Astrocyte of the hippocampus (primary cell): ENCODE results near the gene MS4A2.
"Not testable (repeated sequence)": the region's sequence is repeated elsewhere in the genome, so short reads cannot be mapped to it uniquely, and the experiment has no call there.

Source experiments
- DNase-seq: peaks from one replicate; pipeline ENCODE4 v3.0.0; 2011; ENCODE audit warnings: low read depth, low spot score

Gene MS4A2

GRCh38 chr11:60101368-60101767, 12.9 kb downstream of the MS4A2 start:
- DNase-seq, result not testable (repeated sequence)

DNA sequence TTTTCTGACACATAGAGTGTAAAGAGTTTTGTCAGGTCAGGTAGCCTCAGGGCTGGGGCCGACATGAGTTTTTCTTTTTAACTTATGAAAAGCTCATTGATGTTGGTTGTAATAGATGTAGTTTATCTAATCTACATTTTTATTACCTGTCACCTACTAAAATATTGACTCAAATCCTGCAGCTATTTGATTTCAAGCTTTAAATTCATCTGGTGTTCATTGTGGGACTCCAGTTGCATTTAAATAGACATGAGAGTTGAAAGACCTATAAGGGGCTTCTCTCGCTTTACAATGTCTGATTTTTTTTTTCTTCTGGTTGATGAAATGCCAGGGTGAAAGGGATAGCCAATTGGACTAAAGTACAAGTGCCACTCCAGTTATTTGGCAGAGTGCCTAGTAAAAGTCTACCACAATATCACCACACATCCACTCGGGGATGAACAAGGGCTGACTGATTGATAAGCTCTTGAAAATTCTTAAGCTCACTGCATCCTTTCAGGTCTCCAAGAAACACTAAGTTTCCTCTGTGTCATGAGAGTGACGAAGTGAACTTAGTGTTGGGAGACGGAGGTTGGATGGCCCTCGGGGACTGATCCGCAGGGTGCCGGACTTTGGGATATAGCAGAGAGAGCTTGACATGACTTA, 16.1 kb downstream of the MS4A2 start:
- DNase-seq, result not testable (repeated sequence)

- not testable (repeated sequence) for DNase-seq
These were observed 20.2 kb downstream of the MS4A2 start for GRCh38 chr11:60108631-60109030.

GRCh38 chr11:60111793-60112192, 23.3 kb downstream of the MS4A2 start:
- no peak for DNase-seq

DNA sequence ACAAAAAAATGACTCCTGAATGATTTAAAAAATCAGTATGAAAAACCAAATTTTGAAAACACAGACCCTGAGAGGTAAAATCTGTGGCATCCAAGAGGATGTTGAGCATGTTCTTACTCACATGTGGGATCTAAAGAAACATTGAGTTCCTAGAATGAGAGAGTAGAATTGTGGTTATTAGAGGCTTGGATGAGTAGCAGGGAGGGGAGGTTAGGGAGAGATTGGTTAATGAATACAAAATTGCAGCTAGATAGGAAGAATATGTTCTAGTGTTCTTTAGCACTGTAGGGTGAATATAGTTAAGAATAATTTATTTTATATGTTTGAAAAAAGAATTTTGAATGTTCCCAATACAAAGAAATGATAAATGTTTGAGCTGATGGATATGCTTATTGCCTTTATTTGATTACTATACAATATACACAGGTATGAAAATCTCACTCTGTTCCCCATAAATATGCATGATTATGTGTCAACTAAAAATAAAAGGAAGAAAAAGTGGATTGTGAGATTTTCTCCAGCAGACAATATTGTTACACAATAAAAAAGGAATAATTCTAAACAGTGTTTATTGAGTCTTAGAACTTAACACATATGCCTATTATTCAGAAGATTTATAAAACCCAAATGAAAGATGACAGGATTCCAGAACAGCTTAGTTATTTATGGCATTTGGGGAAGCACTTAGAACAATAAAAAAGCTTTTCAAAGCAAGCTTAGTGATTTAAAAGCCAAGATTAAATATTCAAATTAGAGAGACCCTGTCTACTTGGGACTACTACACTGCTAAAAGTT, 28.7 kb downstream of the MS4A2 start:
- DNase-seq, result no peak

GRCh38 chr11:60118338-60118737, 29.9 kb downstream of the MS4A2 start:
- DNase-seq, result no peak

DNA sequence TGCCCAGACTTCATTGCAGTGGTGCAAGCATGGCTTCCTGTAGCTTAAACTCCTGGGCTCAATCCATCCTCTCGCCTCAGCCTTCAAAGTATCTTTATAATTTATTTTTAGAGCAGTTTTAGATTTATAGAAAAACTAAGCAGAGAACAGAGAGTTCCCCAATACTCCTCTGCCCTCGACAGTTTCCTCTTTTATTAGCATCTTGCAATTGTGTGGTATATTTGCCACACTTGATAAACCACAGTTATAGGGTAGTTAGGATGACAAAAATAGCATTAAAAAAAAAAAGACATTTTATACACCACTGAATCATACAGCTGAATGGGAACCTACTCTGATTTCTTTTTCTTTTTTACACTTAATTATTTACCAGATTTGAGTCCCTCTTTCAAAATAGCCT, 31.2 kb downstream of the MS4A2 start:
- no peak for DNase-seq

DNA sequence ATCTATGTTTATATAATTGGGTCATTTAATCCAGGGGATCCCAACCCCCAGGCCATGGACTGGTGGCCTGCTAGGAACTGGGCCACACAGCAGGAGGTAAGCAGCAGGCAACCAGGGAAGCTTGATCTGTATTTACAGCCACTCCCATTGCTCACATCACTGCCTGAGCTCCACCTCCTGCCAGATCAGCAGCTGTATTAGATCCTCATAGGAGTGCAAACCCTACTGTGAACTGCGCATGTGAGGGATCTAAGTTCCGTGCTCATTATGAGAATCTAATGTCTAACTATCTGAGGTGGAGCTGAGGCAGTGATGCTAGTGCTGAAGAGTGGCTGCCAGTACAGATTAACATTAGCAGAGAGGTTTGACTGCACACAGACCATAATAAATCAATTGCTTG, 32.8 kb downstream of the MS4A2 start:
- DNase-seq, result no peak

DNA sequence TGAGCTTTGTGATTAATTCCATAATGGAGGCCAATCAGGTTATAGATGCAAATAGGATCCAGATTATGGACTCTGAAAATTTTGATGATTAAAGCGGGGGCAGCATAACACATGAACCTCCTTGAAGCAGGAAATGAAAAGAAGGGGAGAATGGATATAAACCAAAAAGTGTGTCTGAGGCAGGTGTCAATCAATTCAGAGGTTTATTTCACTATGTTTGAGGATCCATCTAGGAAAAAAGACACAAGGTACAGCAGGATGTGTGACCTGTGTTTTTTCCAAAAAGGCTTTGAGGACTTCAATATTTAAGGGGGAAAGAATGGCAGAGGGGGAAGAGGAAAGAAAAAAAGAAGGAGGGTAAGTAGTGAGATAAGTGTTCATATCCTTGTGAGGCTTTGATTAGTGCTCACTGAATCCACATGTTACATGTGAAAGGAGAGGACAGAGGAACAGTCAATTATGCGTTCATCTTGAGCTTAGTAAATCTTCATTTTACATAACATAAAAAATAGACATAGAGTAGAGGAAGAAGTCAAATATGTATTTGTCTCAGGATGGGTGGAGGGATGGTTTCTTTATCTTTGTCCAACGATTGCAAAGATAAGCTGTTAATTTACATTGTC, 34.1 kb downstream of the MS4A2 start:
- DNase-seq, result no peak

DNA sequence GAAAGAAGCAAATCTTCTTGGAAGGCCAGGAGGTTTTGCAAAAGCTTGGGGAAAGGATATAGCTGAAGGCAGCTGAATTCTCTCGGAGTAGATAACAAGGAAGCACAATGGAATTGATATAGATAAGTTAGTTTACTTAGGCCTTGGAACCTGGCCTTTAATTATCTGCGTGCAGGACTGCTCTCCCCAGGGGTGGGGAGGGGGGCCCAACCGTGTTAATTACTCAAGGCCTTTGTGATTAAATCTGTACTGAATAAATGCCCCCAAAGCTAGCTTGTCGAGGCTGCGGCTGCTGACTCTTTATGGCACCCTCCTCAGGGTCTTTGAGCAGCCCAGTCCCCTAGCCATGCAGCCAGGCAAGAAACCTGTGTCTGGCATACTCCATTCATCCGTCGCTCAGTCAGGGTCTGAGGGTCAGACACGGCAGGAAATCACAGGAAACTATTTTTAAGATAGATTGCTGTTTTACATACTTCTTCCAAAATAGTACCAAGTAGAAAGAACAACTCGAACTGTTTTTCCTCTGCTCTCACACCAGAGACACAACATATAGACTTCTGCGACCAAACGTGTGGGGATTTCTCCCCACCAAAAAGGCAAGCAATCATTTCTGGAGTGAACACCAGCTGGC, 36.5 kb downstream of the MS4A2 start:
- no peak for DNase-seq

DNA sequence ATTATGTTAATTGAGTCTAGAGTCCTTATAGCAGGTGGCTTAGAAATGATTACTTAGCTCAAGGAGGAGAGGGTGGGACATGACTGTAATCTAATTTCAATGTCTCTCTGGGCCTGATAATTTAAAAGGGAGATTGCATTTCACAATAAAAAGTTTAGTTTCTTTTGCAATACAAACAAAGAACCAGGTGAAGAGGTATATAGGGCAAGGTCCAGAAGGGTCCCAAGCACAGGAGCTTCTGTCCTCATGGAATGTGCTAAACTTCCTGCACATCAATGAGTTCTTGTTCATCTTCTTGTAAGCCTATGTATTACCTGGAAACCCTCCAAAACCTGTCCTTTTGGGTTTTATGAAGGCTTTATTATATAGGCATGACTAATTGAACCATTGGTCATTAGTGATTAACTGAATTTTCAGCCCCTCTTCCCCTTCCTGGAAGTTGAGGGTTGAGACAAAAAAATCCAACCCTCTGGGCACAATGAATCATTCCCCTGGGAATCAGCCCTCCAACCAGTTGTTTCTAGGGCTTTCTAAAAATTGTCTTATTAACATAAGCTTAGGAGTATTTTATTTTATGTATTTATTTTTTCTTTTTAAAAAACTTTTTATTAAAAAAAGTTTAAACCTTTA, 37.6 kb downstream of the MS4A2 start:
- no peak for DNase-seq

- no peak for DNase-seq
These were observed 38.9 kb downstream of the MS4A2 start for GRCh38 chr11:60127311-60127811.

DNA sequence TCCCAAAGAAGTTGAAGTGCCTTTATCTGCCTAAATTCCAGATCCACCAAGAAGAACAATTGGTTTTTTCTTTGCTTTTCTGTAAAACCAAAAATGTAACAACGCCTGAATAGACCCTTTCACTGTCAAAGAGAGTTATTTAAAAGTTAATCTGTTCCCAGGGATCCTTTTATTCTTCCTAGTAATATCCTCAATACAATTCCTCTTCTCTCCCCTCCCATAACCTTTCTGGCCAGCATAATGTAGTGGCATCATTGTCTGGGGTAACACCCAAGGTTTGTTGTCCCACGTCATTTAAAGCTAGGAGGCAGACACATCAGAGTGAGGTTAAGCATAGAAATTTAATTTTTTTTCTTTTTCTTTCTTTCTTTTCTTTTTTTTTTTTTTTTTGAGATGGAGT, 39.9 kb downstream of the MS4A2 start:
- no peak for DNase-seq

- not testable (repeated sequence) for DNase-seq
These were observed 40.4 kb downstream of the MS4A2 start for GRCh38 chr11:60128866-60129265.

DNA sequence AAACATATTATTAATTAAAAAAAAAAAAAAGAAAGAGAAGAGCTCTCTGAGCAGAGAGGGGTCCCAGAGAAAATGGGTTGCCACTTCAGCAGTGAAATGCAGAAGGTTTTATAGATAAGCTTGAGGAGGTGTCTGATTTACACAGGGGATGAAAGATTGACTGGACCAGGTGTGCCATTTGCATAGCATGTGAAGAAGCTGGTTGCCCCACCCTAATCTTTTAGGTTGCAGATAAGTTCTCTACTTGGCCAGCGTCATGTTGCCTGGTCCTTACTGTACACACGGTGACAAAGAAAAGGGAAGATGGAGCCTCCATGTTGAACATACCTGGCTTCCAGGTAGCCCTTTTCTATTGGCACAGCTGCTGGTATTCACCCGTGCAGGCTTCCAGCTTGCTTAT, 41.4 kb downstream of the MS4A2 start:
- DNase-seq, result no peak

GRCh38 chr11:60130496-60130895, 42.0 kb downstream of the MS4A2 start:
- DNase-seq, result peak; percentile 2

GRCh38 chr11:60131912-60132311, 43.4 kb downstream of the MS4A2 start:
- no peak for DNase-seq

- DNase-seq, result no peak
These were observed 45.5 kb downstream of the MS4A2 start for GRCh38 chr11:60133917-60134316.

DNA sequence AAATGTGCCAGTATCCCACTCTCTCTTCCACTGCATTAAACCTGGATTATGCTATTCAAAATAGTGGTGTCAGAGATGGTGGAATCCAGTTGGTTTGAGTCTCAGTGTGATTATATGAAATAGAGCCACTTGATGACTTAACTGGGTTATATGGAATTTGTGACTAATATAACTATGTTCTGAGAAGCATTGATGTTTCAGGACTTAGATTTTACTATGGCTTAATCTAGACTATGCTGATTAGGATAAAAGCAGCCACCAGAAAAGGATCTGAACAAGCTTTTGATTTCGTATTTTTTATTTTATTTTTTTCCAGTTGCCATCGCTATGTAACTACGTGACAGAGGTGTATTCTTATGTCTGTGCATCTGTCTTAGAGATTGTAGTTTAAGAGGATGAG, 55.3 kb downstream of the MS4A2 start:
- no peak for DNase-seq

GRCh38 chr11:60145677-60146076, 57.2 kb downstream of the MS4A2 start:
- no peak for DNase-seq
